ENCODE measurements around the gene HOATZ. TPM values are rescaled to one million over a fixed set of nuclear protein-coding genes. Genes with fewer than 3 reads are reported as not detected.

HOATZ gene
- total RNA-seq, 1 donor from 2014 or later: 0.43 TPM

- Mint-ChIP-seq H3K27ac (ENCODE audit: unreplicated experiment) (peak within 1 kb of the TSS; percentile 91), H3K27me3 (ENCODE audit: low read depth, unreplicated experiment) (no peaks in the 10 kb centered on the region), H3K4me1 (ENCODE audit: low read depth, unreplicated experiment) (peaks cover 13% of the 10 kb centered on the region), H3K4me3 (ENCODE audit: unreplicated experiment) (peak within 1 kb of the TSS; percentile 92), H3K36me3 (ENCODE audit: low read depth, unreplicated experiment) (peaks cover 11% of the 10 kb centered on the region), H3K9me3 (ENCODE audit: unreplicated experiment) (peaks cover 3% of the 10 kb centered on the region)
- Histone ChIP-seq H3K36me3 (ENCODE audit: insufficient read depth, low read length) (peaks cover 3% of the 10 kb centered on the region), H3K9me3 (ENCODE audit: insufficient read depth, low read depth, low read length) (no peaks in the 10 kb centered on the region), H3K4me2 (ENCODE audit: low read length) (peak within 1 kb of the TSS; percentile 88), H2AFZ (ENCODE audit: low read depth, low read length) (peak within 1 kb of the TSS; percentile 99), H3K4me1 (ENCODE audit: insufficient read depth, low read length) (peaks cover 25% of the 10 kb centered on the region), H4K20me1 (ENCODE audit: insufficient read depth, low read length) (peaks cover 10% of the 10 kb centered on the region), H3K9ac (ENCODE audit: low read length) (peak within 1 kb of the TSS; percentile 90), H3K4me3 (ENCODE audit: insufficient read depth, low read depth, low read length) (peak within 1 kb of the TSS; percentile 69), H3K27ac (ENCODE audit: low read depth, low read length) (peak within 1 kb of the TSS; percentile 79), H3K79me2 (ENCODE audit: insufficient read depth, low read length) (peaks cover 21% of the 10 kb centered on the region), H3K27me3 (ENCODE audit: insufficient read depth, low read length) (no peaks in the 10 kb centered on the region)
- FAIRE-seq (no peak), DNase-seq (ENCODE audit: low read depth) (no peak)
- TF ChIP-seq, protein P1, sequence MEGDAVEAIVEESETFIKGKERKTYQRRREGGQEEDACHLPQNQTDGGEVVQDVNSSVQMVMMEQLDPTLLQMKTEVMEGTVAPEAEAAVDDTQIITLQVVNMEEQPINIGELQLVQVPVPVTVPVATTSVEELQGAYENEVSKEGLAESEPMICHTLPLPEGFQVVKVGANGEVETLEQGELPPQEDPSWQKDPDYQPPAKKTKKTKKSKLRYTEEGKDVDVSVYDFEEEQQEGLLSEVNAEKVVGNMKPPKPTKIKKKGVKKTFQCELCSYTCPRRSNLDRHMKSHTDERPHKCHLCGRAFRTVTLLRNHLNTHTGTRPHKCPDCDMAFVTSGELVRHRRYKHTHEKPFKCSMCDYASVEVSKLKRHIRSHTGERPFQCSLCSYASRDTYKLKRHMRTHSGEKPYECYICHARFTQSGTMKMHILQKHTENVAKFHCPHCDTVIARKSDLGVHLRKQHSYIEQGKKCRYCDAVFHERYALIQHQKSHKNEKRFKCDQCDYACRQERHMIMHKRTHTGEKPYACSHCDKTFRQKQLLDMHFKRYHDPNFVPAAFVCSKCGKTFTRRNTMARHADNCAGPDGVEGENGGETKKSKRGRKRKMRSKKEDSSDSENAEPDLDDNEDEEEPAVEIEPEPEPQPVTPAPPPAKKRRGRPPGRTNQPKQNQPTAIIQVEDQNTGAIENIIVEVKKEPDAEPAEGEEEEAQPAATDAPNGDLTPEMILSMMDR (IDR thresholded peaks at IDR 0.05; ENCODE audit: insufficient read depth, low read depth, low read length): no peak
- no peak for TF ChIP-seq EZH2 (IDR thresholded peaks at IDR 0.05; ENCODE audit: insufficient read depth, low read length)
Observed at GRCh38 chr11:111540114-111540936, 25.7 kb downstream of the HOATZ start, which contains the start of gene LAYN. LAYN (plus strand) TSS chr11:111540720; CDS start chr11:111540844, 124 bp downstream.

- Histone ChIP-seq H3K79me2 (ENCODE audit: insufficient read depth, low read length) (peaks cover 21% of the 10 kb centered on the region), H2AFZ (ENCODE audit: low read depth, low read length) (peak overlapping the region; percentile 99), H3K9me3 (ENCODE audit: insufficient read depth, low read depth, low read length) (no peaks in the 10 kb centered on the region), H3K4me2 (ENCODE audit: low read length) (peak overlapping the region; percentile 88), H3K27me3 (ENCODE audit: insufficient read depth, low read length) (no peaks in the 10 kb centered on the region), H3K27ac (ENCODE audit: low read depth, low read length) (peak overlapping the region; percentile 79), H3K9ac (ENCODE audit: low read length) (peak overlapping the region; percentile 90), H4K20me1 (ENCODE audit: insufficient read depth, low read length) (peaks cover 10% of the 10 kb centered on the region), H3K4me3 (ENCODE audit: insufficient read depth, low read depth, low read length) (peak overlapping the region; percentile 69), H3K4me1 (ENCODE audit: insufficient read depth, low read length) (peaks cover 25% of the 10 kb centered on the region), H3K36me3 (ENCODE audit: insufficient read depth, low read length) (peaks cover 9% of the 10 kb centered on the region)
- H3K27ac Mint-ChIP-seq (ENCODE audit: unreplicated experiment): no peak overlapping the region
- peaks cover 3% of the 10 kb centered on the region for H3K9me3 Mint-ChIP-seq (ENCODE audit: unreplicated experiment)
- H3K27me3 Mint-ChIP-seq (ENCODE audit: low read depth, unreplicated experiment): no peaks in the 10 kb centered on the region
- DNase-seq (ENCODE audit: low read depth): no peak
- H3K4me3 Mint-ChIP-seq (ENCODE audit: unreplicated experiment): peak overlapping the region; percentile 92
- no peak for TF ChIP-seq EZH2 (IDR thresholded peaks at IDR 0.05; ENCODE audit: insufficient read depth, low read length)
- TF ChIP-seq, protein P1 (IDR thresholded peaks at IDR 0.05; ENCODE audit: insufficient read depth, low read depth, low read length): no peak
- H3K36me3 Mint-ChIP-seq (ENCODE audit: low read depth, unreplicated experiment): peaks cover 11% of the 10 kb centered on the region
- no peak for FAIRE-seq
- H3K4me1 Mint-ChIP-seq (ENCODE audit: low read depth, unreplicated experiment): peaks cover 13% of the 10 kb centered on the region
Observed at GRCh38 chr11:111540937-111541253, 26.3 kb downstream of the HOATZ start.

Data from astrocyte (in vitro differentiated cells and primary cell).